ENCODE data around the gene UXS1.

GRCh38 chr2:106108351-106108750 is 85.8 kb downstream of the UXS1 start:
- TF ChIP-seq CTCF (IDR thresholded peaks at IDR 0.05 in 4 of 5, conservative IDR thresholded peaks at IDR 0.05 in 1 of 5) (peak in 1 of 5 experiments; percentile 20), POLR2A (IDR thresholded peaks at IDR 0.05) (no peak)

Data from gastrocnemius medialis (tissue), 4 donors.